ENCODE data around the gene ANKS4B. TPM values are rescaled to one million over a fixed set of nuclear protein-coding genes. Genes with fewer than 3 reads are reported as not detected.

The ANKS4B gene
- total RNA-seq, 2 experiments from 2014 or later = not detected

DNA sequence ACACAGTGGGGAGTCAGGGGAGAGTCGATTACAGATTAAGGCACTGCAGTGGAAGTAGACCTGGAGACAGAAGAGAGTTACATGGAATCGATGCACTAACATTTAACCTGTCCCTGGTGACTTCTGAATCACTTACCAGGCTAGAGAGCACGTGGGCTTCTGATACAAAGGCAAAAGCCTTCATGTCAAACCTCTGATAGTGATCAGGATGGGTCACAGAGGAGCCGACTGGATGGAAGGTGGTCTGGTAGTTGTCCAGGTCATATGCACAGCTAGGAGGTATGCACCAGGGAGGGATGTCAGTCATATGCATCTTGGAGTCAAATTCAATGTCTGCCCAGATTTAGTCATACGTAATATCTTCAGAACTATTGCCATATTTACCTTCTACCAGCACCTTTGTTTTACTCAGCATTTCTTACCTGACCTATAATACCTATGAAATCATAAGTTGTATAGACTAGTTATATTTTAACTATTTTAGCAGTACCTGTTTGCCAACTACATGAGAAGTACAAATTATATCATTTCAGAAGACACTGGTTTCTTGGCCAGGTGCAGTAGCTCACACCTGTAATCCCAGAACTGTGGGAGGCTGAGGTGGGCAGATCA, 33.8 kb upstream of the ANKS4B start:
- H3K4me1 Mint-ChIP-seq = no peaks in the 10 kb centered on the region
- H3K27ac Mint-ChIP-seq = no peak overlapping the region
- no peak overlapping the region for H3K4me3 Mint-ChIP-seq
- POLR2A ChIA-PET = no interaction called here
- no peaks in the 10 kb centered on the region for H3K9me3 Mint-ChIP-seq
- peaks cover 21% of the 10 kb centered on the region for H3K27me3 Mint-ChIP-seq
- CTCF ChIA-PET = interaction anchor here (0.6 to 1.9 kb wide), 3 partner anchors 11 to 20 kb away, joined by 3 to 5 read pairs (median 4); no protein-coding TSS in a partner anchor
- no peaks in the 10 kb centered on the region for H3K36me3 Mint-ChIP-seq (ENCODE audit: low read depth)
- no peak for DNase-seq

- no peak overlapping the region for H3K27ac Mint-ChIP-seq
- CTCF ChIA-PET = no interaction called here
- H3K27me3 Mint-ChIP-seq = peaks cover 18% of the 10 kb centered on the region
- POLR2A ChIA-PET = interaction anchor here (0.7 kb wide), 1 partner anchor 13 kb away, joined by 3 read pairs; no protein-coding TSS in a partner anchor
- DNase-seq = no peak
- H3K36me3 Mint-ChIP-seq (ENCODE audit: low read depth) = no peaks in the 10 kb centered on the region
- no peaks in the 10 kb centered on the region for H3K4me1 Mint-ChIP-seq
- no peak overlapping the region for H3K4me3 Mint-ChIP-seq
- no peaks in the 10 kb centered on the region for H3K9me3 Mint-ChIP-seq
Observed at GRCh38 chr16:21203155-21203797, 30.2 kb upstream of the ANKS4B start.

DNA sequence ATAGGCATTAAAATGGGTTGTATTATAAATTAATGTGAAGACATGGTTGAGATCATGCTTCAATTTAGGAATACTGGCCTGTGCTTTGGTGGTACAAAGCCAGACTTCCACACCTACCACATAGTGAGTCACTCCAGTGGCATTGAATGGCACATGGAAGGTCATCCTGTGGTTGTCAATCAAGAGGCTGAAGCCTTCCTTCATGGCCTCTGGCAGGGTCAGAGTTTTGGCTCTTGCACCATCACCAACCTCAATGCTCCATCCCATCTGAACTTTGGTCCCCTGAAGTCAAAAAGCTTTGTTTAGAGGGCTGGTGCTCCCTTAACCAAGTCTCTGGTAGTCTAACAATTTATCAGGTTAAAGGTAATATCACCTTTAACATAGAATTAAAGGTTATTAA, 28.2 kb upstream of the ANKS4B start:
- no peak overlapping the region for H3K27ac Mint-ChIP-seq
- POLR2A ChIA-PET = no interaction called here
- H3K4me3 Mint-ChIP-seq = no peak overlapping the region
- CTCF ChIA-PET = no interaction called here
- no peaks in the 10 kb centered on the region for H3K9me3 Mint-ChIP-seq
- no peak for DNase-seq
- H3K27me3 Mint-ChIP-seq = peaks cover 15% of the 10 kb centered on the region
- no peaks in the 10 kb centered on the region for H3K36me3 Mint-ChIP-seq (ENCODE audit: low read depth)
- no peaks in the 10 kb centered on the region for H3K4me1 Mint-ChIP-seq

- no peak for DNase-seq
- Mint-ChIP-seq H3K27me3 (peaks cover 9% of the 10 kb centered on the region), H3K4me1 (no peaks in the 10 kb centered on the region), H3K4me3 (no peak overlapping the region), H3K36me3 (ENCODE audit: low read depth) (no peaks in the 10 kb centered on the region), H3K27ac (no peak overlapping the region), H3K9me3 (no peaks in the 10 kb centered on the region)
- ChIA-PET CTCF (interaction anchor here (1.2 kb wide), 1 partner anchor 9 kb away, joined by 3 read pairs; no protein-coding TSS in a partner anchor), POLR2A (no interaction called here)
Observed at GRCh38 chr16:21206550-21206949, 26.9 kb upstream of the ANKS4B start.

GRCh38 chr16:21208446-21209230, 24.9 kb upstream of the ANKS4B start:
- H3K4me3 Mint-ChIP-seq = no peak overlapping the region
- no peaks in the 10 kb centered on the region for H3K9me3 Mint-ChIP-seq
- H3K4me1 Mint-ChIP-seq = no peaks in the 10 kb centered on the region
- POLR2A ChIA-PET = no interaction called here
- H3K27me3 Mint-ChIP-seq = peaks cover 4% of the 10 kb centered on the region
- CTCF ChIA-PET = interaction anchor here (1.1 kb wide), 1 partner anchor 10 kb away, joined by 3 read pairs; no protein-coding TSS in a partner anchor
- DNase-seq = no peak
- H3K27ac Mint-ChIP-seq = no peak overlapping the region
- H3K36me3 Mint-ChIP-seq (ENCODE audit: low read depth) = no peaks in the 10 kb centered on the region

DNA sequence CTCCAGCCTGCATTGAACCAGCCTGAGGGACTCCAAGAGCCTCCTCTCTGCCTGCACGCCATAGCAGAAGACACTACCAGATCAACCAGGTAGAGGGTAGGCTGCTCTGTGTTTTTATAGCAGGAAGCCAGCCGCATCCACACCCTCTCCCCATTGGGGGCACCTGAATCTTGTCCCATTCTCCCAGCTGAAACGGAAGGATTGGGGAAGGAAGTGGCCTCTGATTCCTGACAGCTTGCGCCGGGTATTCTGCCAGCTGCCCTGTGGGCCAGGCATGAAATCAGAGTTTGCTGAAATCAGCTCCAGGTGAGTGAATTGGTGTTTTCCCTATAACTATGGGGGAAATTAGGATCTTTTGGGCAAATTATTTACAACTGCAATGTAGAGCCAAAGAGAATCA, 22.0 kb upstream of the ANKS4B start, which contains the start of gene ZP2:
ZP2 (minus strand) TSS at position 89 of the 400 bp plus-strand sequence; CDS start at position 62, 27 bp downstream.
- H3K4me3 Mint-ChIP-seq = no peak within 1 kb of the TSS
- peaks cover 6% of the 10 kb centered on the region for H3K27me3 Mint-ChIP-seq
- ChIA-PET POLR2A (no interaction called here), CTCF (interaction anchor here (0.6 kb wide), 1 partner anchor 1882 kb away, joined by 3 read pairs; no protein-coding TSS in a partner anchor)
- H3K9me3 Mint-ChIP-seq = no peaks in the 10 kb centered on the region
- no peaks in the 10 kb centered on the region for H3K36me3 Mint-ChIP-seq (ENCODE audit: low read depth)
- H3K27ac Mint-ChIP-seq = no peak within 1 kb of the TSS
- DNase-seq = no peak
- no peaks in the 10 kb centered on the region for H3K4me1 Mint-ChIP-seq

DNA sequence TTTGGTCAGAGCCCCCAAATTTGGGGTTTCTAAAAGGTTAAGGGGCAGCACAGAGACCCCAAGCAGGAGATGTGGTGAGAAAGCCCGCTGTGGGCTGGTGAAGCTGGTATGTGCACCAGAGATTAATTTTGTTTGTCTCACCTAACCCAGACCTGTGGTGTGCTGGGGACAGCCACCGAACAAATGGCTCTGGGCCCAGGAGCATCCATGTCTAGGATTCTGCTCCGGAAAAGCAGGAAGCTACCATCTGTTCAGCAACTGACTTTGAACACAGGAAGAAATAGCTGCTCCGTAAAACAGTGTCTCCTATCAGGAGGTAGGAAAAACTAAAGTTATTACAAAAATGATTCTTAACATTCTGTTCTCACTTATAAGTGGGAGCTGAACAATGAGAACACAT, 19.4 kb upstream of the ANKS4B start:
- no peaks in the 10 kb centered on the region for H3K9me3 Mint-ChIP-seq
- DNase-seq = no peak
- no peak overlapping the region for H3K4me3 Mint-ChIP-seq
- no peak overlapping the region for H3K27ac Mint-ChIP-seq
- POLR2A ChIA-PET = no interaction called here
- peaks cover 8% of the 10 kb centered on the region for H3K27me3 Mint-ChIP-seq
- H3K36me3 Mint-ChIP-seq (ENCODE audit: low read depth) = no peaks in the 10 kb centered on the region
- CTCF ChIA-PET = no interaction called here
- H3K4me1 Mint-ChIP-seq = no peaks in the 10 kb centered on the region

DNA sequence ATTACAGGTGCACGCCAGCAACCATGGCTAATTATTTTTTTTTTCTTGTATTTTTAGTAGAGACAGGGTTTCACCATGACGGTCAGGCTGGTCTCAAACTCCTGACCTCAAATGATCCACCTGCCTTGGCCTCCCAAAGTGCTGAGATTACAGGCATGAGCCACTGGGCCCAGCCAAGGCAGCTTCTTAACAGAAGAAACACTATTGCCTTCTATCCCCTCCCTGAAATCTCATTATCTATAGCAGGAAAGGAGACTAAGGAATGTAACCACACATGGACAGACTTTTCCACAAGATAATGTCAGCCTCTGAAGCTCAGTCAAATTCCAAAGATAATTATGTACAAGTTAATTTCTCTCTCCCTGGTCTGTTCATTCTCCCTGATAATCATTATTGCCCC, 16.4 kb upstream of the ANKS4B start:
- no peak overlapping the region for H3K27ac Mint-ChIP-seq
- H3K27me3 Mint-ChIP-seq = peaks cover 28% of the 10 kb centered on the region
- H3K9me3 Mint-ChIP-seq = no peaks in the 10 kb centered on the region
- H3K36me3 Mint-ChIP-seq (ENCODE audit: low read depth) = no peaks in the 10 kb centered on the region
- H3K4me1 Mint-ChIP-seq = no peaks in the 10 kb centered on the region
- H3K4me3 Mint-ChIP-seq = no peak overlapping the region
- ChIA-PET CTCF (interaction anchor here (0.6 kb wide), 1 partner anchor 483 kb away, joined by 3 read pairs; no protein-coding TSS in a partner anchor), POLR2A (no interaction called here)
- DNase-seq = no peak

DNA sequence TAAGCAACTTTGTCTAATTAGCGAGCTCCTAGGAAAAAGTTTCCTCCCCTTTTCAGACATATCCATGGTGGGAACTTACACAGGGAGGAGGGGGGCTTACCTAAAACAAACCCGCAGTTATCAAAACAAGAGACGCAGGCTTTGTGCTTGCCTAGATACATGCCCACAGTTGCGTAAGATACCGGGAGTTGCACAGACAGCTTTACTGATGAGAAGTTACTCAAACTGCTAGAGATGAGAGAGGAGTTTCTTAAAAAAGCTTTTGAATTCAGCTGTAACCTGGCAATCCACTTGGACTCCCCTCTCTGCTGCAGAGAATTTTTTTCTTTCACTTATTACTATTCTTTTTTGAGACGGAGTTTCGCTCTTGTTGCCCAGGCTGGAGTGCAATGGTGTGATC, 15.3 kb upstream of the ANKS4B start:
- ChIA-PET POLR2A (no interaction called here), CTCF (no interaction called here)
- Mint-ChIP-seq H3K9me3 (no peaks in the 10 kb centered on the region), H3K36me3 (ENCODE audit: low read depth) (no peaks in the 10 kb centered on the region), H3K4me1 (peaks cover 2% of the 10 kb centered on the region), H3K27me3 (peaks cover 31% of the 10 kb centered on the region), H3K4me3 (no peak overlapping the region), H3K27ac (no peak overlapping the region)
- no peak for DNase-seq

DNA sequence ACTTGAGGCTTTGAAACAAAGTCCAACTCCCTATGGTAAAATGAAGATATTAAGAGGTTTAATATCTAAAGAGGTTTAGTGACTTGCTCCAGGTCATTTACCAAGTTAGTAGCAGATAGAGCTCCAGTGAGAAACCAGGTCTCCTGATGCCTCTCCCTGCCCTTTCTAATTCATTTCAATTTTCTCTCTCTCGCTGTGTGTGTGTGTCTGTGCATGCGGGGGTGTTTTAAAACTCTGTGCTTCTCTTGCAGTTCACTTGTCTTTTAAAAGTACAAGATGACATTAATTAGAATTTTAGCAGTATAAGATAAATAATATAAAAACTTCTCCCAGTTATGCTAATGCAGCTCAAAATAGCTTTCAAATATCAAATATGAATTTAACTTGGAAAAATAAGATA, 13.9 kb upstream of the ANKS4B start:
- H3K4me3 Mint-ChIP-seq = no peak overlapping the region
- no peaks in the 10 kb centered on the region for H3K9me3 Mint-ChIP-seq
- no peaks in the 10 kb centered on the region for H3K36me3 Mint-ChIP-seq (ENCODE audit: low read depth)
- ChIA-PET POLR2A (no interaction called here), CTCF (interaction anchor here (0.8 kb wide), 1 partner anchor 19 kb away, joined by 5 read pairs; no protein-coding TSS in a partner anchor)
- no peak for DNase-seq
- no peak overlapping the region for H3K27ac Mint-ChIP-seq
- H3K4me1 Mint-ChIP-seq = peaks cover 3% of the 10 kb centered on the region
- H3K27me3 Mint-ChIP-seq = peaks cover 33% of the 10 kb centered on the region

DNA sequence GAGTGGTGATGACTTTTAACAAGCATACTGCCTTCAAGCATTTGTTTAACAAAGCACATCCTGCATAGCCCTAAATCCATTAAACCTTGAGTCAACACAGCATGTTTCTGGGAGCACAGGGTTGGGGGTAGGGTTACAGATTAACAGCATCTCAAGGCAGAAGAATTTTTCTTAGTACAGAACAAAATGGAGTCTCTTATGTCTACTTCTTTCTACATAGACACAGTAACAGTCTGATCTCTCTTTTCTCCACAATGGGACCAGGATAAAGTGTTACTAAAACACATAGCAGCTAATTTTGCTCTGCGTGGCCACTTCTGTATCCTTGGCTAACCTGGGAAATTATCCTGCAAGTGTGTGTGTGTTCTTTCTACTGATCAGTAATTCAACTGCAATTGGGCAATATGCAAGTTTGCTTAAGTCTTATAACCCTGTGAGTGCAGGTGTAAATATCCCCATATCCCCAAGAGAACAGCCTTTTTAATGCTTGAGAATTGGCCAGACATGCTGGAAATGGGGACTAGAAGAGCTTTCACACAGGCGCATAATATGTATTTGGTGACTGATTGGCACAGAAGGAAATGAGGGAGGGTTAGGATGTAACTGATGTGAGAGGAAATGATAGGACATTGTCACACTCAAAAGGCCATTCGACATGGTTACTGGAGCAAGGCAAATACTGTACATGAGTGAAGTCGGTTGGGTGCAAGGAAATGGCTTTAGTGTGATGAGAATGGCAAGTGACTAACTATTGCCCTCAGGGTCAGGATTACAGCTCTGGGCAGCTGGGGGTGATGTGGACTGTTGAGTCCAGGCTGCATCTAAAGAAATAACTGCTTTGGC, 10.8 kb upstream of the ANKS4B start:
- peaks cover 13% of the 10 kb centered on the region for H3K4me1 Mint-ChIP-seq
- no peaks in the 10 kb centered on the region for H3K36me3 Mint-ChIP-seq (ENCODE audit: low read depth)
- H3K27ac Mint-ChIP-seq = no peak overlapping the region
- no peaks in the 10 kb centered on the region for H3K9me3 Mint-ChIP-seq
- peaks cover 45% of the 10 kb centered on the region for H3K27me3 Mint-ChIP-seq
- CTCF ChIA-PET = no interaction called here
- H3K4me3 Mint-ChIP-seq = no peak overlapping the region
- DNase-seq = no peak
- POLR2A ChIA-PET = no interaction called here

GRCh38 chr16:21223787-21224186, 9.7 kb upstream of the ANKS4B start:
- H3K4me3 Mint-ChIP-seq = no peak overlapping the region
- CTCF ChIA-PET = no interaction called here
- H3K27ac Mint-ChIP-seq = no peak overlapping the region
- no peak for DNase-seq
- POLR2A ChIA-PET = no interaction called here
- H3K4me1 Mint-ChIP-seq = peaks cover 13% of the 10 kb centered on the region
- peaks cover 55% of the 10 kb centered on the region for H3K27me3 Mint-ChIP-seq
- no peaks in the 10 kb centered on the region for H3K36me3 Mint-ChIP-seq (ENCODE audit: low read depth)
- H3K9me3 Mint-ChIP-seq = no peaks in the 10 kb centered on the region
